HL-60 (cell line): ENCODE results near the gene TENM4.
A peak's percentile ranks its signal among the peaks of the same experiment; 100 is the strongest.

ENCODE experiments used
- DNase-seq, 2 experiments: peaks; one replicate each; pipeline ENCODE4 v3.0.0-alpha.2; 2010 to 2020; ENCODE audit warnings: low read depth in 1 of 2, low spot score in 1 of 2
- H3K27ac ChIP-seq: fragments of 250-450 bp; sonication (Bioruptor Pico); replicated peaks from 2 replicates; pipeline ENCODE4 v1.5.1; 2020; ENCODE audit warnings: mild to moderate bottlenecking, moderate library complexity
- H3K27me3 ChIP-seq: fragments of 250-450 bp; sonication (Bioruptor Pico); 2 replicates; pipeline ENCODE4 v1.5.1; 2021; ENCODE audit warnings: mild to moderate bottlenecking, moderate library complexity; ENCODE audit not compliant: insufficient read depth, poor library complexity, severe bottlenecking
- H3K4me3 ChIP-seq: replicated peaks from 2 replicates; pipeline ENCODE4 v1.5.1; 2011; ENCODE audit warnings: mild to moderate bottlenecking, control low read depth, low read length; ENCODE audit not compliant: insufficient read depth
- GABPA ChIP-seq: IDR thresholded peaks from 2 replicates; pipeline ENCODE4 v1.6.1; 2012; ENCODE audit warnings: low read depth
- POLR2AphosphoS5 ChIP-seq: IDR thresholded peaks from 2 replicates; pipeline ENCODE4 v1.6.1; 2012; ENCODE audit warnings: low read depth
- SPI1 ChIP-seq: IDR thresholded peaks from 2 replicates; pipeline ENCODE4 v1.6.1; 2012; ENCODE audit warnings: low read depth, mild to moderate bottlenecking, borderline replicate concordance
- TF ChIP-seq, protein P1 (sequence below): IDR thresholded peaks from one replicate; pipeline ENCODE4 v1.5.1; 2011; ENCODE audit warnings: low read length, control low read depth, inconsistent platforms; ENCODE audit not compliant: insufficient read depth
- TF ChIP-seq, protein P2 (sequence below): IDR thresholded peaks from 2 replicates; pipeline ENCODE4 v1.6.1; 2012; ENCODE audit warnings: low read depth; ENCODE audit not compliant: insufficient replicate concordance

The TENM4 gene

DNA sequence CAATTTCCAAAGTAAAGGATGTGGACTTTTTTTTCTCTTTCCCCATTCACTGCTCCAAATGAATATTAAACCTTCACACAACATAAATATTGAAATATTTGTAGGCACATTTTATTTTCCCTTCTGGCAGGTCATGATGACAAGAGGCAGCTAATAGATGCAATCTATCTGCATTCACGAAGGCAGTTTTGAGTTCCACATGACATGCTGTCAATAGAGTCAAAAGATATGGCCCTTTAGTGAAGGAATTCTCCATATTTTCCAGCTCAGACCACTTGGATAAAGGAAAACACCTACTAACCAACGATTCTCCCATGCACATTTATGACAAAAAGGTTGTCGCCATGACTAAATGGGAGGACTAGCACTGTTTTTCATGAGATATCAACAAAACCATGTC is 37.9 kb downstream of the TENM4 start:
- TF ChIP-seq, protein P1, sequence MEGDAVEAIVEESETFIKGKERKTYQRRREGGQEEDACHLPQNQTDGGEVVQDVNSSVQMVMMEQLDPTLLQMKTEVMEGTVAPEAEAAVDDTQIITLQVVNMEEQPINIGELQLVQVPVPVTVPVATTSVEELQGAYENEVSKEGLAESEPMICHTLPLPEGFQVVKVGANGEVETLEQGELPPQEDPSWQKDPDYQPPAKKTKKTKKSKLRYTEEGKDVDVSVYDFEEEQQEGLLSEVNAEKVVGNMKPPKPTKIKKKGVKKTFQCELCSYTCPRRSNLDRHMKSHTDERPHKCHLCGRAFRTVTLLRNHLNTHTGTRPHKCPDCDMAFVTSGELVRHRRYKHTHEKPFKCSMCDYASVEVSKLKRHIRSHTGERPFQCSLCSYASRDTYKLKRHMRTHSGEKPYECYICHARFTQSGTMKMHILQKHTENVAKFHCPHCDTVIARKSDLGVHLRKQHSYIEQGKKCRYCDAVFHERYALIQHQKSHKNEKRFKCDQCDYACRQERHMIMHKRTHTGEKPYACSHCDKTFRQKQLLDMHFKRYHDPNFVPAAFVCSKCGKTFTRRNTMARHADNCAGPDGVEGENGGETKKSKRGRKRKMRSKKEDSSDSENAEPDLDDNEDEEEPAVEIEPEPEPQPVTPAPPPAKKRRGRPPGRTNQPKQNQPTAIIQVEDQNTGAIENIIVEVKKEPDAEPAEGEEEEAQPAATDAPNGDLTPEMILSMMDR = no peak
- TF ChIP-seq SPI1 = no peak
- TF ChIP-seq, protein P2, sequence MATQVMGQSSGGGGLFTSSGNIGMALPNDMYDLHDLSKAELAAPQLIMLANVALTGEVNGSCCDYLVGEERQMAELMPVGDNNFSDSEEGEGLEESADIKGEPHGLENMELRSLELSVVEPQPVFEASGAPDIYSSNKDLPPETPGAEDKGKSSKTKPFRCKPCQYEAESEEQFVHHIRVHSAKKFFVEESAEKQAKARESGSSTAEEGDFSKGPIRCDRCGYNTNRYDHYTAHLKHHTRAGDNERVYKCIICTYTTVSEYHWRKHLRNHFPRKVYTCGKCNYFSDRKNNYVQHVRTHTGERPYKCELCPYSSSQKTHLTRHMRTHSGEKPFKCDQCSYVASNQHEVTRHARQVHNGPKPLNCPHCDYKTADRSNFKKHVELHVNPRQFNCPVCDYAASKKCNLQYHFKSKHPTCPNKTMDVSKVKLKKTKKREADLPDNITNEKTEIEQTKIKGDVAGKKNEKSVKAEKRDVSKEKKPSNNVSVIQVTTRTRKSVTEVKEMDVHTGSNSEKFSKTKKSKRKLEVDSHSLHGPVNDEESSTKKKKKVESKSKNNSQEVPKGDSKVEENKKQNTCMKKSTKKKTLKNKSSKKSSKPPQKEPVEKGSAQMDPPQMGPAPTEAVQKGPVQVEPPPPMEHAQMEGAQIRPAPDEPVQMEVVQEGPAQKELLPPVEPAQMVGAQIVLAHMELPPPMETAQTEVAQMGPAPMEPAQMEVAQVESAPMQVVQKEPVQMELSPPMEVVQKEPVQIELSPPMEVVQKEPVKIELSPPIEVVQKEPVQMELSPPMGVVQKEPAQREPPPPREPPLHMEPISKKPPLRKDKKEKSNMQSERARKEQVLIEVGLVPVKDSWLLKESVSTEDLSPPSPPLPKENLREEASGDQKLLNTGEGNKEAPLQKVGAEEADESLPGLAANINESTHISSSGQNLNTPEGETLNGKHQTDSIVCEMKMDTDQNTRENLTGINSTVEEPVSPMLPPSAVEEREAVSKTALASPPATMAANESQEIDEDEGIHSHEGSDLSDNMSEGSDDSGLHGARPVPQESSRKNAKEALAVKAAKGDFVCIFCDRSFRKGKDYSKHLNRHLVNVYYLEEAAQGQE = no peak
- no peak for TF ChIP-seq POLR2AphosphoS5
- Histone ChIP-seq H3K4me3 (no peak overlapping the region), H3K27me3 (no peaks in the 10 kb centered on the region), H3K27ac (no peak overlapping the region)
- DNase-seq = no peak

DNA sequence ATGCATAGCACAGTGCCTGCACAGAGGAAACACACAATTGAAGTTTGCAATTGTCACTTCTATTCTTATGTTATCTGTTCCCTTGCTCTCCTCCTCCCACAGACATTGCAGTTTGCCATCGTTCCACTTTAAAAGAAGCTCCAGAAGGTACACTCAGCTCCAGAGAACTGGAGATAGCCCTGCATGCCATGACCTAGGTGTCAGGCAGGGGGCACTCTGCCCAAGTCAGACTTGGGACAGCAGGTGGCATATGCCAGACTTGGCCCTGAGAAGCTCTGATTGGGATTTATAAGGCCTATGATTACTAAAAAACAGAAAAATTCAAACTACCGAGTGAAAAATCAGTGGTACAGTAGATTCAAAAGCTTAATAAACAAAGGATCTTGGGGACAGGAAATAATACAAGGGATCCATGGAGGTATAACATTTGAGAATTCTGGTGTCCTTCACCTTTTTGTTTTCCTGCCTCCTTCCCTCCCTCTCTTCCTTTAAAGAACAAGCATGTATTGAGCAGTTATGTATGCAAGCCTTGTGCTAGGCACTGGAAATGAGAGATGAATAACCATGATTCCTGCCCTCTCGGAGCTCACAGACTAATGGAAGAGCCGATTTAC is 40.0 kb downstream of the TENM4 start:
- TF ChIP-seq GABPA = no peak
- TF ChIP-seq, protein P2 = no peak
- TF ChIP-seq, protein P1 = peak; percentile 38
- no peak overlapping the region for H3K4me3 ChIP-seq
- no peak overlapping the region for H3K27ac ChIP-seq
- DNase-seq = peak in 1 of 2 experiments; percentile 10
- no peaks in the 10 kb centered on the region for H3K27me3 ChIP-seq

DNA sequence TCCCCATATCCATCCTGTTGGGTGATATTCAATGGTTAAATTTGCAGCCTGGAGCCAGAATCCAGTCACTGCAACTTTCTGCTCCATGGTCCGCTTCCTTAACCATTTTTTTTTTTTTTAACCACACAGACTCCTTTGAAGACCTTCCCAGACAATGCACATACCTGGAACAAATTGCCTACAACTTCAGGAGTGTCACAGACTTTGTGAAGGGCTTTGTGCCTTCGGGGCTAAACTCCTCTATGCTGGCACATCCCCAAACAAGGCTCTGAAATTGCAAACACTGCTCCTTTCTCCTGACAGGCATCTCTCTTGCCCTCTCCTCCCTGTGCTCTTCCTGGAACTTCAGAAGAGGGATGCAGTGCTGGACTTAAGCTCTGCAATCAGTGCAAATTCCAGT is 40.6 kb downstream of the TENM4 start:
- DNase-seq = no peak
- TF ChIP-seq, protein P1 = no peak
- TF ChIP-seq SPI1 (no peak), POLR2AphosphoS5 (no peak), GABPA (no peak)
- TF ChIP-seq, protein P2 = no peak
- Histone ChIP-seq H3K4me3 (no peak overlapping the region), H3K27ac (no peak overlapping the region), H3K27me3 (no peaks in the 10 kb centered on the region)
